HG03575 (cell line): Measurements from ENCODE around the gene GATA6.

Source experiments
- ATAC-seq: cut with Tn5 transposase; IDR thresholded peaks from one replicate; pipeline ENCODE4 v1.9.1; 2021; ENCODE audit not compliant: unreplicated experiment, insufficient number of reproducible peaks, low FRiP score; ENCODE audit errors: extremely low read depth

GATA6 gene

GRCh38 chr18:22165049-22165602 lies 4.3 kb upstream of the GATA6 start:
- ATAC-seq: no peak

- no peak for ATAC-seq
Measured at GRCh38 chr18:22165603-22166068, 3.8 kb upstream of the GATA6 start.

- ATAC-seq: no peak
Measured at GRCh38 chr18:22166069-22166950, 3.1 kb upstream of the GATA6 start.

- ATAC-seq: no peak
Measured at GRCh38 chr18:22167091-22167470, 2.3 kb upstream of the GATA6 start.

GRCh38 chr18:22167471-22168241 lies 1.7 kb upstream of the GATA6 start:
- no peak for ATAC-seq

GRCh38 chr18:22168360-22168921 lies 948 bp upstream of the GATA6 start:
- ATAC-seq: no peak

- ATAC-seq: no peak
Measured at GRCh38 chr18:22169889-22170420, 566 bp downstream of the GATA6 start.

GRCh38 chr18:22170421-22171257 lies 1.2 kb downstream of the GATA6 start:
- ATAC-seq: no peak

GRCh38 chr18:22171258-22172119 lies 2.1 kb downstream of the GATA6 start:
- ATAC-seq: no peak

GRCh38 chr18:22172120-22172582 lies 2.8 kb downstream of the GATA6 start:
- ATAC-seq: no peak

GRCh38 chr18:22172594-22173049 lies 3.2 kb downstream of the GATA6 start:
- ATAC-seq: no peak

GRCh38 chr18:22173221-22173927 lies 4.0 kb downstream of the GATA6 start:
- ATAC-seq: no peak

GRCh38 chr18:22173928-22174301 lies 4.5 kb downstream of the GATA6 start:
- ATAC-seq: no peak

GRCh38 chr18:22174341-22175145 lies 5.2 kb downstream of the GATA6 start:
- no peak for ATAC-seq

- no peak for ATAC-seq
Measured at GRCh38 chr18:22175346-22175745, 6.0 kb downstream of the GATA6 start.
